Neural crest cell (in vitro differentiated cells): ENCODE measurements around the gene TNNI2. TPM values are rescaled to one million over a fixed set of nuclear protein-coding genes. Genes with fewer than 3 reads are reported as not detected.

ENCODE experiments used
- DNase-seq: peaks from one replicate; pipeline ENCODE4 v3.0.0; 2021; ENCODE audit warnings: low read depth, mixed read lengths, low spot score
- H3K27ac Mint-ChIP-seq: one replicate; pipeline ENCODE4 v1.8.0; 2021; ENCODE audit warnings: mild to moderate bottlenecking, mixed read lengths; ENCODE audit not compliant: unreplicated experiment
- H3K27me3 Mint-ChIP-seq: 2 replicates; pipeline ENCODE4 v1.8.0; 2021; ENCODE audit warnings: low read depth, mild to moderate bottlenecking, mixed read lengths
- H3K36me3 Mint-ChIP-seq: 2 replicates; pipeline ENCODE4 v1.8.0; 2021; ENCODE audit warnings: low read depth, mild to moderate bottlenecking, mixed read lengths
- H3K4me1 Mint-ChIP-seq: 2 replicates; pipeline ENCODE4 v1.8.0; 2021; ENCODE audit warnings: mixed read lengths
- H3K4me3 Mint-ChIP-seq: one replicate; pipeline ENCODE4 v1.8.0; 2021; ENCODE audit warnings: mild to moderate bottlenecking, mixed read lengths
- H3K9me3 Mint-ChIP-seq: 2 replicates; pipeline ENCODE4 v1.8.0; 2021; ENCODE audit warnings: mixed read lengths
- total RNA-seq: library from RNA; stranded (reverse); gene quantifications from 2 replicates; pipeline ENCODE4 v1.2.1, GENCODE V29; 2021
- TF ChIP-seq, protein P1 (sequence below): fragments of 200-600 bp; sonication (generic); conservative IDR thresholded peaks from 2 replicates; pipeline ENCODE4 v1.5.0; 2021; ENCODE audit warnings: antibody characterized with exemption, mild to moderate bottlenecking

The TNNI2 gene
- total RNA-seq, 1 donor from 2014 or later: not detected

DNA sequence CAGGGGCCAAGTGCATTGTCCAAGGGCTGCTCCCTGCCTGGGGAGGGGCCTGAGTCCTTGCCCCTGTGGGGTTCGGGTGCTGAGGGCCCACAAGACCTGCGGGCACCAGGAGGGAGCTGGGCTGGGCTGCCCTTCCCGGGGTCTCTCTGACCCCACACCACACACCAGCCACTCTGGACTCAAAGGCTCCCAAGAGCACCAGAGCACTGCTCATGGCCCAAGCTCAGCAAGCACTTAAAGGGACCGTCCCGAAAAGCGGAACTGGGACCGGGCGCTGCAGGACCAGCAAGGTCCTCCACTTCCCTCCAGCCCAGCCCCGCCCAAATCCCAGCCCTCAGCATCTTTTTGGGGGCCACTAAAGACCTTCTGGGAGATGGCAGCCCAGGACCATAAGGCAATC lies 19.4 kb downstream of the TNNI2 start:
- TF ChIP-seq, protein P1, sequence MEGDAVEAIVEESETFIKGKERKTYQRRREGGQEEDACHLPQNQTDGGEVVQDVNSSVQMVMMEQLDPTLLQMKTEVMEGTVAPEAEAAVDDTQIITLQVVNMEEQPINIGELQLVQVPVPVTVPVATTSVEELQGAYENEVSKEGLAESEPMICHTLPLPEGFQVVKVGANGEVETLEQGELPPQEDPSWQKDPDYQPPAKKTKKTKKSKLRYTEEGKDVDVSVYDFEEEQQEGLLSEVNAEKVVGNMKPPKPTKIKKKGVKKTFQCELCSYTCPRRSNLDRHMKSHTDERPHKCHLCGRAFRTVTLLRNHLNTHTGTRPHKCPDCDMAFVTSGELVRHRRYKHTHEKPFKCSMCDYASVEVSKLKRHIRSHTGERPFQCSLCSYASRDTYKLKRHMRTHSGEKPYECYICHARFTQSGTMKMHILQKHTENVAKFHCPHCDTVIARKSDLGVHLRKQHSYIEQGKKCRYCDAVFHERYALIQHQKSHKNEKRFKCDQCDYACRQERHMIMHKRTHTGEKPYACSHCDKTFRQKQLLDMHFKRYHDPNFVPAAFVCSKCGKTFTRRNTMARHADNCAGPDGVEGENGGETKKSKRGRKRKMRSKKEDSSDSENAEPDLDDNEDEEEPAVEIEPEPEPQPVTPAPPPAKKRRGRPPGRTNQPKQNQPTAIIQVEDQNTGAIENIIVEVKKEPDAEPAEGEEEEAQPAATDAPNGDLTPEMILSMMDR: no peak
- H3K27me3 Mint-ChIP-seq: peaks cover 2% of the 10 kb centered on the region
- no peak for DNase-seq
- H3K4me3 Mint-ChIP-seq: no peak overlapping the region
- no peaks in the 10 kb centered on the region for H3K9me3 Mint-ChIP-seq
- H3K4me1 Mint-ChIP-seq: no peaks in the 10 kb centered on the region
- H3K36me3 Mint-ChIP-seq: no peaks in the 10 kb centered on the region
- no peak overlapping the region for H3K27ac Mint-ChIP-seq

DNA sequence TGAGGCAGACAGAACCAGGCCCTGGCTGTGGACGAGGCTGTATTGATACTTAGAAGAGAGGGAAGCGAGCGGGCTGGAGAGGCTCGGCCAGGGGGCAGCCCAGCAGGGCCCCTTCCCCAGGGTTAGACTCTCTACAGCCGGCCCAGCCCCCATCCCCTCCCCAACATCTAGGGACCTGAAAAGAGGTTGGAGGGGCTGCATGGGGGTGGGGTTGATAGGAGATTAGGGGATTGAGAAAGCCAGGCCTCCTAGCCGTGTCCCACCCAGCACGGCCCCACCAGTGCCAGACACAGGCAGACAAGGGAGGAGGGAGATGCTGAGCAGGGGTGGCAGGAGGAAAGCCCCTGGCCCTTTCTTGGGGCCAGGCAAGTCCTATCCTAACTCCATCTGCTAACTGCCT lies 19.8 kb downstream of the TNNI2 start:
- no peak overlapping the region for H3K27ac Mint-ChIP-seq
- DNase-seq: no peak
- TF ChIP-seq, protein P1: no peak
- peaks cover 2% of the 10 kb centered on the region for H3K27me3 Mint-ChIP-seq
- no peaks in the 10 kb centered on the region for H3K36me3 Mint-ChIP-seq
- no peak overlapping the region for H3K4me3 Mint-ChIP-seq
- H3K9me3 Mint-ChIP-seq: no peaks in the 10 kb centered on the region
- no peaks in the 10 kb centered on the region for H3K4me1 Mint-ChIP-seq

DNA sequence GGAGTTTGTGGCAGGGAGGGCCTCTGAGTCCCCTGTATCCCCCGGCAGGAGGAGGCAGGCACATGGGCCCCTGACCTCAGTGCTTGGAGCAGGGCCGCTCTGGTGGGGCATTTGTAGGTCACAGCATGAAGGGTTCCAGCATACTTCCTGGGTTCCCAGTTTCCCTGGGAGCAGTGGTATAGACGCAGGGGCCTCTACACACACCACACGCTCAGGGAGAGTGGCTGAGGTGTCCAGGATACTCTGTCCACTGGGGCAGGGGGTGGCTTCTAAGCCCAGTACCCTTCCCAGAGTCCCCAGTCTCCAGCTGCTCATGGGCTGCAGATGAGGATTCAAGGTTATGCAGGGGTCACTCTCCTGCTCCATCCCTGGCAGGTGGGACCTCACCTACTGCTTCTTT lies 20.2 kb downstream of the TNNI2 start:
- TF ChIP-seq, protein P1: no peak
- Mint-ChIP-seq H3K27me3 (peaks cover 2% of the 10 kb centered on the region), H3K4me1 (peaks cover 1% of the 10 kb centered on the region), H3K36me3 (no peaks in the 10 kb centered on the region), H3K27ac (no peak overlapping the region), H3K9me3 (no peaks in the 10 kb centered on the region), H3K4me3 (no peak overlapping the region)
- DNase-seq: no peak

DNA sequence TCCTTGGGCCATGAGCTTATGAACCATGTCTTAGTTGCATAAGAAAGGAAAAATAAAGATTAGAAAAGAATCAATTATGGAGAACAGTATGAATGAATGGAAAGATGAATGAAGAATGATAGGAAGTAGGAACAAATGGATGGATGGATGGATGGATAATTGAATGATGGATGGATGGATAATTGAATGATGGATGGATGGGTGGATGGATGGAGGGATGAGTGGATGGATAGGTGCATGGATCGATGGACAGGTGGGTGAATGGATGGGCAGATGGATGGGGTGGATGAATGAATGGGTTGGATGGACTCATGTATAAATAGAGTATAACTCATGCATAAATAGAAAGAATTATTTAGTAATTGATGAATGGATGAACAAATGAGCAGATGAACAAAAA lies 21.3 kb downstream of the TNNI2 start:
- no peak overlapping the region for H3K27ac Mint-ChIP-seq
- H3K4me3 Mint-ChIP-seq: no peak overlapping the region
- no peaks in the 10 kb centered on the region for H3K36me3 Mint-ChIP-seq
- TF ChIP-seq, protein P1: no peak
- peaks cover 2% of the 10 kb centered on the region for H3K27me3 Mint-ChIP-seq
- DNase-seq: no peak
- peaks cover 7% of the 10 kb centered on the region for H3K4me1 Mint-ChIP-seq
- no peaks in the 10 kb centered on the region for H3K9me3 Mint-ChIP-seq

DNA sequence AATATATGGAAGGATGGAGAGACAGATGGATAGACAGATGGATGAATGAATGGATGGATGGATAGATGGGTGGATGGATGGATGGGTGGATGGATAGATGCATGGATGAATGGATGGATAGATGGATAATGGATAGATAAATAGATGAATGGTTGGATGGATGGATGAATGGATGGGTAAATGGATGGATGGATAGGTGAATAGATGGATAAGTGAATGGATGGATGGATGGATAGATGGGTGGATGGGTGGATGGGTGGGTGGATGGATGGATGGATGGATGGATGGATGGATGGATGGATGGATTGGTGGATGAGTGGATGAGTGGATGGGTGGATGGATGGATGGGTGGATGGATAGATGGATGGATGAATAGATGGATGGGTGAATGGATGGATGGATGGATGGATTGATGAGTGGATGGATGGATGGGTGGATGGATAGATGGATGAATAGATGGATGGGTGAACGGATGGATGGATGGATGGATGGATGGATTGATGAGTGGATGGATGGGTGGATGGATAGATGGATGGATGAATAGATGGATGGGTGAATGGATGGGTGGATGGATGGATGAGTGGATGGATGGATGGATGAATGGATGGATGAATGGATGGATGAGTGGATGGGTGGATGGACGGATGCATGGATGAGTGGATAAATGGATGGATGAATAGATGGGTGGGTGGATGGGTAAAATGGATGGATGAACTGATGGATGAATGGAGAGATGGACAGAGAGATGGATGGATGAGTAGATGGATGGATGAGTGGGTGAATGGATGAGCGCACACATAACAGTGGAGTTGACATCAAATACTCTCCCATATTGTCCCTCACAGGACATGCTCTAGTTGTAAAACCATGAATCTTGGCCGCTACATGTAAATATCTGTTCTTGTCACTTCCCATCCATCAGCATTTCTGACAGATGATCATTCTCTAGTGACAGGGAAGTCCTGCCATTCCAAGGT lies 22.9 kb downstream of the TNNI2 start:
- Mint-ChIP-seq H3K36me3 (no peaks in the 10 kb centered on the region), H3K4me1 (peaks cover 7% of the 10 kb centered on the region), H3K9me3 (no peaks in the 10 kb centered on the region), H3K4me3 (no peak overlapping the region), H3K27me3 (peaks cover 2% of the 10 kb centered on the region), H3K27ac (no peak overlapping the region)
- no peak for DNase-seq
- TF ChIP-seq, protein P1: no peak
